Measurements from ENCODE around the gene FADS2.

The FADS2 gene

GRCh38 chr11:61827571-61828378, at the start of gene FADS2:
FADS2 (plus strand) TSS chr11:61828300; CDS start chr11:61828391, 91 bp downstream.
- peak; percentile 94 for DNase-seq

- no peak for DNase-seq
These were observed 49.7 kb upstream of the FADS2 start for GRCh38 chr11:61778357-61778886.

- no peak for DNase-seq
These were observed 49.0 kb upstream of the FADS2 start for GRCh38 chr11:61778920-61779650.

GRCh38 chr11:61779666-61780525, 48.2 kb upstream of the FADS2 start:
- no peak for DNase-seq

- no peak for DNase-seq
These were observed 47.4 kb upstream of the FADS2 start for GRCh38 chr11:61780581-61781162.

GRCh38 chr11:61781585-61781984, 46.5 kb upstream of the FADS2 start:
- DNase-seq, result no peak

GRCh38 chr11:61782299-61782698, 45.8 kb upstream of the FADS2 start:
- no peak for DNase-seq

- no peak for DNase-seq
These were observed 45.3 kb upstream of the FADS2 start for GRCh38 chr11:61782841-61783240.

- DNase-seq, result no peak
These were observed 44.2 kb upstream of the FADS2 start for GRCh38 chr11:61783717-61784505.

- DNase-seq, result no peak
These were observed 43.6 kb upstream of the FADS2 start for GRCh38 chr11:61784506-61784805.

GRCh38 chr11:61785837-61786402, 42.2 kb upstream of the FADS2 start:
- no peak for DNase-seq

- DNase-seq, result peak; percentile 10
These were observed 40.1 kb upstream of the FADS2 start for GRCh38 chr11:61787928-61788491.

GRCh38 chr11:61791737-61792309, 36.3 kb upstream of the FADS2 start:
- DNase-seq, result peak; percentile 92

- DNase-seq, result peak; percentile 97
These were observed 35.6 kb upstream of the FADS2 start, which contains the start of the genes FEN1 and TMEM258 for GRCh38 chr11:61792310-61793082. FEN1 (plus strand) TSS chr11:61792911; CDS start chr11:61795362, 2,451 bp downstream. TMEM258 (minus strand) TSS chr11:61792599; CDS start chr11:61792558, 41 bp downstream.

GRCh38 chr11:61793083-61793828, 34.8 kb upstream of the FADS2 start:
- DNase-seq, result peak; percentile 55

GRCh38 chr11:61793829-61794204, 34.3 kb upstream of the FADS2 start:
- DNase-seq, result no peak

- DNase-seq, result no peak
These were observed 33.5 kb upstream of the FADS2 start for GRCh38 chr11:61794579-61794978.

- DNase-seq, result no peak
These were observed 32.6 kb upstream of the FADS2 start for GRCh38 chr11:61795459-61795858.

All from NCI-H2227 treated with DMSO at 0.1 percent for 48 hours (cell line).